GM12878 (cell line): ENCODE measurements around the gene COL4A5. TPM values are rescaled to one million over a fixed set of nuclear protein-coding genes. Genes with fewer than 3 reads are reported as not detected.

ENCODE experiments used
- ATAC-seq: fragments of 200-7000 bp; cut with Tn5 transposase; 3 replicates; pipeline ENCODE4 v1.9.1; 2020; ENCODE audit warnings: mild to moderate bottlenecking, moderate library complexity
- BruUV-seq: library from RNA; stranded (reverse); fragments of 400-500 nt; replicated peaks from 2 replicates; lab custom pipeline; 2021; lab: Mats Ljungman, UMichigan
- CTCF ChIA-PET: fragments of 300-600 bp; sonication (Branson Sonifier 250); formaldehyde crosslinking; extraction: SDS; loops from one replicate; lab custom pipeline; 2021; ENCODE audit warnings: inconsistent platforms; lab: Yijun Ruan, JAX
- POLR2A ChIA-PET: fragments of 350-600 bp; formaldehyde crosslinking; extraction: SDS; loops from one replicate; lab custom pipeline; 2021; ENCODE audit warnings: inconsistent platforms; lab: Charles Lee
- RAD21 ChIA-PET: fragments of 300-600 bp; sonication (Branson Sonifier 250); formaldehyde crosslinking; loops from one replicate; lab custom pipeline; 2023; ENCODE audit warnings: antibody characterized with exemption; ENCODE audit not compliant: unreplicated experiment; lab: Charles Lee
- SMC1A ChIA-PET: fragments of 300-600 bp; sonication (Branson Sonifier 250); formaldehyde crosslinking; loops from one replicate; lab custom pipeline; 2023; ENCODE audit not compliant: unreplicated experiment, uncharacterized antibody; lab: Charles Lee
- DNase-seq: peaks from one replicate; pipeline ENCODE4 v3.0.0-alpha.2; 2011; ENCODE audit warnings: low read depth, low spot score
- FAIRE-seq: peaks from 3 replicates; lab custom pipeline; 2011; peaks lifted over from hg19 to GRCh38; lab: Jason Lieb, UNC
- H2AFZ ChIP-seq: 2 replicates; pipeline ENCODE4 v1.6.0; 2011; ENCODE audit warnings: low read depth, low read length, control low read depth; ENCODE audit not compliant: control insufficient read depth
- H3K27ac ChIP-seq: 2 replicates; pipeline ENCODE4 v1.5.1; 2011; ENCODE audit warnings: control low read depth; ENCODE audit not compliant: control insufficient read depth, insufficient read depth
- H3K27me3 ChIP-seq, 2 experiments: replicated peaks in 1 of 2; 2 replicates each; pipeline versions ENCODE4 v1.6.0 to v1.6.1; 2011; ENCODE audit warnings: low read length in 1 of 2; ENCODE audit not compliant: control insufficient read depth in 2 of 2, insufficient read depth in 2 of 2
- H3K36me3 ChIP-seq, 2 experiments: 2 replicates each; pipeline ENCODE4 v1.5.1; 2011; ENCODE audit warnings: low read length in 1 of 2; ENCODE audit not compliant: control insufficient read depth in 2 of 2, insufficient read depth in 2 of 2
- H3K4me1 ChIP-seq: 2 replicates; pipeline ENCODE4 v1.6.1; 2011; ENCODE audit warnings: mild to moderate bottlenecking, low read length, moderate library complexity, mixed read lengths; ENCODE audit not compliant: control insufficient read depth, insufficient read depth
- H3K4me2 ChIP-seq: 2 replicates; pipeline ENCODE4 v1.6.0; 2011; ENCODE audit warnings: control low read depth; ENCODE audit not compliant: control insufficient read depth, insufficient read depth
- H3K4me3 ChIP-seq: fragments of 200-600 bp; sonication (generic); 2 replicates; pipeline ENCODE4 v1.5.1; 2016
- H3K79me2 ChIP-seq: 2 replicates; pipeline ENCODE4 v1.6.0; 2011; ENCODE audit warnings: low read length; ENCODE audit not compliant: control insufficient read depth, insufficient read depth
- H3K9ac ChIP-seq: 2 replicates; pipeline ENCODE4 v1.8.0; 2011; ENCODE audit warnings: low read length, control low read depth, mixed read lengths; ENCODE audit not compliant: control insufficient read depth, insufficient read depth
- H3K9me3 ChIP-seq: replicated peaks from 3 replicates; pipeline ENCODE4 v1.5.1; 2011; ENCODE audit warnings: mild to moderate bottlenecking, low read length; ENCODE audit not compliant: control insufficient read depth, insufficient read depth
- H4K20me1 ChIP-seq: 2 replicates; pipeline ENCODE4 v1.6.0; 2011; ENCODE audit not compliant: control insufficient read depth, insufficient read depth
- ATF7 ChIP-seq: fragments of 450-650 bp; IDR thresholded peaks from 2 replicates; pipeline ENCODE4 v1.6.1; 2016; ENCODE audit warnings: low read depth, mild to moderate bottlenecking
- BRCA1 ChIP-seq: IDR thresholded peaks from 2 replicates; pipeline ENCODE4 v1.6.1; 2011; ENCODE audit warnings: low read depth, low read length, improper control_type of control experiment
- FOXM1 ChIP-seq: IDR thresholded peaks from 2 replicates; pipeline ENCODE4 v1.6.1; 2012; ENCODE audit warnings: low read depth, mild to moderate bottlenecking, inconsistent platforms, low read length, moderate library complexity
- HDGF ChIP-seq: fragments of 450-650 bp; IDR thresholded peaks from 2 replicates; pipeline ENCODE4 v1.6.1; 2016; ENCODE audit warnings: antibody characterized with exemption
- JUNB ChIP-seq: IDR thresholded peaks from 2 replicates; pipeline ENCODE4 v1.6.1; 2016; ENCODE audit warnings: antibody characterized with exemption, mild to moderate bottlenecking
- MTA2 ChIP-seq: fragments of 450-650 bp; IDR thresholded peaks from 2 replicates; pipeline ENCODE4 v1.6.1; 2016; ENCODE audit warnings: low read depth, mild to moderate bottlenecking, moderate library complexity
- RBBP5 ChIP-seq: fragments of 200-600 bp; sonication (generic); conservative IDR thresholded peaks from 2 replicates; pipeline ENCODE4 v1.6.1; 2016
- RUNX3 ChIP-seq: IDR thresholded peaks from 2 replicates; pipeline ENCODE4 v1.6.1; 2012; ENCODE audit warnings: low read length, inconsistent platforms
- SIN3A ChIP-seq: IDR thresholded peaks from 2 replicates; pipeline ENCODE4 v1.6.1; 2012; ENCODE audit warnings: low read depth, low read length, improper control_type of control experiment
- SMARCA5 ChIP-seq: fragments of 450-650 bp; IDR thresholded peaks from 2 replicates; pipeline ENCODE4 v1.6.1; 2017; ENCODE audit warnings: mild to moderate bottlenecking
- YY1 ChIP-seq: IDR thresholded peaks from 2 replicates; pipeline ENCODE4 v1.6.1; 2011; ENCODE audit warnings: low read depth, mild to moderate bottlenecking, low read length
- in situ Hi-C: fragments of 300-500 bp; cut with MboI; formaldehyde crosslinking; loops from 9 replicates; pipeline ENCODE4 v1.14.3; 2018; ENCODE audit warnings: mixed read lengths
- intact Hi-C: fragments of 100-400 bp; cut with micrococcal nuclease; formaldehyde crosslinking; loops from one replicate; pipeline ENCODE4 v1.14.2; 2022; ENCODE audit not compliant: unreplicated experiment
- polyA plus RNA-seq, 11 experiments: library from polyadenylated mRNA; depleted of rRNA in 4 of 11; unstranded in 6 of 11; stranded (reverse) in 5 of 11; fragments of >200 nt; fragmentation: Nextera tagmentation in 4 of 11; fragmentation: Illumina TruSeq in 1 of 11; extraction: Ambion mirVana in 4 of 11; extraction: Trizol in 1 of 11; gene quantifications; 1 replicate in 1 of 11; 2 replicates in 10 of 11; pipeline versions ENCODE4 v1.2.1 to v1.2.3, GENCODE V29; 2011 to 2016; ENCODE audit warnings: inconsistent platforms in 2 of 11, missing spikeins in 2 of 11, low read depth in 1 of 11
- total RNA-seq, 4 experiments: library from RNA; depleted of rRNA in 3 of 4; stranded (reverse); fragments of >200 nt in 3 of 4; fragmentation: Illumina TruSeq in 1 of 4; extraction: Trizol in 1 of 4; gene quantifications; 2 replicates each; pipeline versions ENCODE4 v1.2.1 to v1.2.3, GENCODE V29; 2013 to 2021
- TF ChIP-seq, protein P1 (sequence below): fragments of 450-650 bp; IDR thresholded peaks from 2 replicates; pipeline ENCODE4 v1.6.1; 2017; ENCODE audit warnings: low read depth, mild to moderate bottlenecking, moderate library complexity

Gene COL4A5
- total and polyA plus RNA-seq, 10 of the 15 experiments (the other 5 are each of a cell fraction or from before 2014, with no cell fraction given): 0.13 to 2.8 (median 0.38) TPM; not detected in 1

DNA sequence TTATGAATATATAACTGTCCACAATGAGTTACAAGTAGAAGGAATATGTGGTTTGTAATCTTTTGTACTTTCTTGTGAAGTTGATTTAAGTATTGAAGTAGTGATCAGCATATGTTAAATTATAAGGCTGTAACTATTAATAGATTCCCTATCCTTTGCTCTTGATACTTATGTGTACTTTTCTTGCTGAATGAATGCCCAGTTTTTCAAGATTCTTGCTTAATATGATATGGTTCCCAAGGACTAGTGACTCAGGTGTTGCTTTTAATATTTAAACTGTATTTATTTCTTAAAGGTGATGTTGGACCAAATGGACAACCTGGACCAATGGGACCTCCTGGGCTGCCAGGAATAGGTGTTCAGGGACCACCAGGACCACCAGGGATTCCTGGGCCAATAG lies 175.0 kb downstream of the COL4A5 start:
- intact Hi-C loops (no loop called here), in situ Hi-C loops (no loop called here)
- H3K27ac ChIP-seq: no peak overlapping the region
- no peaks in the 10 kb centered on the region for H3K9me3 ChIP-seq
- H4K20me1 ChIP-seq: no peaks in the 10 kb centered on the region
- H3K27me3 ChIP-seq: no peaks in the 10 kb centered on the region
- no peaks in the 10 kb centered on the region for H3K4me1 ChIP-seq
- ChIA-PET SMC1A (no interaction called here), POLR2A (no interaction called here), RAD21 (no interaction called here), CTCF (no interaction called here)
- no peak overlapping the region for H3K4me3 ChIP-seq
- H2AFZ ChIP-seq: no peak overlapping the region
- DNase-seq (no peak), FAIRE-seq (no peak), ATAC-seq (no peak)
- H3K36me3 ChIP-seq: no peaks in the 10 kb centered on the region
- no peak overlapping the region for H3K4me2 ChIP-seq
- no peak overlapping the region for H3K9ac ChIP-seq
- no TSS peak for BruUV-seq
- H3K79me2 ChIP-seq: no peaks in the 10 kb centered on the region
- TF ChIP-seq BRCA1 (no peak), HDGF (no peak), SMARCA5 (no peak), RBBP5 (no peak)

DNA sequence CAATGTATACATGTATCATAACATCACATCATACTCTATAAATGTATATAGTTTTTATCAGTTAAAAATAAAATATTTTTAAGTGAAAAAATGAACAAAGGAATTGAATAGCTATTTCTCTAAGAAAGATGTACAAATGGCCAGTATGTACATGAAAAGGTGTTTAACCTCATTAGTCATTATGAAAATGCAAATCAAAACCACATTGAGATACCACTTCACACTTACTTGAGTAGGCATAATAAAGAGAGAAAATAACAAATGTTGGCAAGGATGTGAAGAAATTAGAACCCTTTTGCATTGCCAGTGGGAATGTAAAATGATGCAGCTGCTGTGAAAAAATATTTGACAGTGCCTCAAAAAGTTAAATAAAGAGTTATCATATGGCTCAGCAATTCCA lies 201.2 kb downstream of the COL4A5 start:
- Histone ChIP-seq H2AFZ (no peak overlapping the region), H3K27ac (no peak overlapping the region), H3K79me2 (no peaks in the 10 kb centered on the region), H3K4me3 (no peak overlapping the region), H3K9me3 (no peaks in the 10 kb centered on the region; the same call in 2 of the 3 replicates), H3K9ac (no peak overlapping the region), H3K27me3 (no peaks in the 10 kb centered on the region), H4K20me1 (no peaks in the 10 kb centered on the region), H3K36me3 (no peaks in the 10 kb centered on the region), H3K4me2 (no peak overlapping the region), H3K4me1 (no peaks in the 10 kb centered on the region)
- POLR2A ChIA-PET: no interaction called here
- RAD21 ChIA-PET: interaction anchor here (1.0 to 1.5 kb wide), 4 partner anchors 25 to 630 kb away, joined by 3 to 5 read pairs (median 4); no protein-coding TSS in a partner anchor
- TF ChIP-seq SIN3A: no peak
- 0 out of 2 replicates have a peak, but pooled peaks have one; percentile 45 for TF ChIP-seq MTA2
- peak; percentile 74; the same call in 1 of the 2 replicates for TF ChIP-seq RUNX3
- 0 out of 2 replicates have a peak, but pooled peaks have one; percentile 12 for TF ChIP-seq ATF7
- TF ChIP-seq YY1: no peak
- TF ChIP-seq JUNB: peak; percentile 49
- TF ChIP-seq, protein P1, sequence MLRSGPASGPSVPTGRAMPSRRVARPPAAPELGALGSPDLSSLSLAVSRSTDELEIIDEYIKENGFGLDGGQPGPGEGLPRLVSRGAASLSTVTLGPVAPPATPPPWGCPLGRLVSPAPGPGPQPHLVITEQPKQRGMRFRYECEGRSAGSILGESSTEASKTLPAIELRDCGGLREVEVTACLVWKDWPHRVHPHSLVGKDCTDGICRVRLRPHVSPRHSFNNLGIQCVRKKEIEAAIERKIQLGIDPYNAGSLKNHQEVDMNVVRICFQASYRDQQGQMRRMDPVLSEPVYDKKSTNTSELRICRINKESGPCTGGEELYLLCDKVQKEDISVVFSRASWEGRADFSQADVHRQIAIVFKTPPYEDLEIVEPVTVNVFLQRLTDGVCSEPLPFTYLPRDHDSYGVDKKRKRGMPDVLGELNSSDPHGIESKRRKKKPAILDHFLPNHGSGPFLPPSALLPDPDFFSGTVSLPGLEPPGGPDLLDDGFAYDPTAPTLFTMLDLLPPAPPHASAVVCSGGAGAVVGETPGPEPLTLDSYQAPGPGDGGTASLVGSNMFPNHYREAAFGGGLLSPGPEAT: 0 out of 2 replicates have a peak, but pooled peaks have one; percentile 19
- TF ChIP-seq FOXM1: peak; percentile 20; the same call in 1 of the 2 replicates
- CTCF ChIA-PET: interaction anchor here (1.1 kb wide), 1 partner anchor 56 kb away, joined by 3 read pairs; no protein-coding TSS in a partner anchor
- no peak for FAIRE-seq
- SMC1A ChIA-PET: interaction anchor here (1.0 to 2.0 kb wide), 4 partner anchors 11 to 742 kb away, joined by 3 to 10 read pairs (median 4); no protein-coding TSS in a partner anchor
- BruUV-seq: no TSS peak
- intact Hi-C loops: no loop called here
- in situ Hi-C loops: no loop called here
- peak; percentile 83 for ATAC-seq
- DNase-seq: no peak
